Activated T-helper 9 cell treated with anti-CD3 and anti-CD28 coated beads, Interleukin-2, amount 50 U/mL, for 16 hours (primary cell): ENCODE data around the gene IGF1R.

Source experiments
- DNase-seq: peaks from one replicate; pipeline ENCODE4 v3.0.0-alpha.2; 2020; ENCODE audit warnings: low read depth

Gene IGF1R

DNA sequence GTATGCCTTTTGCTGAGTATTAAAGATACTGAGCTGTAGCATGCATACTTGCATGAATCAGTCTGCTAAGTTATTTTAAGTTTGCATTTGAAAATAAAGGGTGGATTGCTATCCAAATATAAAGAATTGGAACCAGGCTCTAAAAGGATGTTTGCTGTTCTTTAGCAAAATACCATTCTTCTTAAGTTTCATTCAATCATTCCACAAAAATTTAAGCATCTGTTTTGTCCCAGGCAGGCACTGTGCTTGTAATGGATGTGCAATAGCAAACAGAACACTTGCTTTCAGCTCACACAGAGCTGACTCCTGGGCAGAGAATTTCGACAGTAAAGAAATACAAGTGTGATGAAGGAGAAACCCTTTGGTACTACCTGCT lies 208.2 kb downstream of the IGF1R start:
- DNase-seq: no peak

DNA sequence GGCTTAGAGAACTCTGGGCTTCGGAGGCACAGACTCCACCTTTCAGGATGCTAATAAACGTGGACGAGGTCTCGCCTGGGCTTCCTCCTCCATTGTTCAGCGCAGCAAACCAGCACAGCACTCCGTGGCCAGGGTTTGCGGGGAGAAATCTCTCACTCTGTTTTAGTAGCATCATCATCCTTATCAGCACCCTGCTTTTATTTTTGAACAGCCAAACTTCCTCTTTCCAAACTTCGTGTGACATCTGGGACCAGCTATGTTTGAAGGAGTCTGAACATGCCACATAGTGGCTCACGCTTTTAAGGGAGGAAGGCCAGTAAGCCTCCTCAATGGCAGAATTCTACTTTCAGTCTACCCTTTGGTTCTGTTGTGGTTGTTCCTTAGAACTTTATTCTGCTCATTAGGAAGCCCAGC lies 210.3 kb downstream of the IGF1R start:
- DNase-seq: no peak

- DNase-seq: no peak
Measured at GRCh38 chr15:98859149-98859548, 210.8 kb downstream of the IGF1R start.

- no peak for DNase-seq
Measured at GRCh38 chr15:98860281-98861041, 212.1 kb downstream of the IGF1R start.

- no peak for DNase-seq
Measured at GRCh38 chr15:98861188-98861587, 212.8 kb downstream of the IGF1R start.

- DNase-seq: no peak
Measured at GRCh38 chr15:98863983-98864382, 215.6 kb downstream of the IGF1R start.

DNA sequence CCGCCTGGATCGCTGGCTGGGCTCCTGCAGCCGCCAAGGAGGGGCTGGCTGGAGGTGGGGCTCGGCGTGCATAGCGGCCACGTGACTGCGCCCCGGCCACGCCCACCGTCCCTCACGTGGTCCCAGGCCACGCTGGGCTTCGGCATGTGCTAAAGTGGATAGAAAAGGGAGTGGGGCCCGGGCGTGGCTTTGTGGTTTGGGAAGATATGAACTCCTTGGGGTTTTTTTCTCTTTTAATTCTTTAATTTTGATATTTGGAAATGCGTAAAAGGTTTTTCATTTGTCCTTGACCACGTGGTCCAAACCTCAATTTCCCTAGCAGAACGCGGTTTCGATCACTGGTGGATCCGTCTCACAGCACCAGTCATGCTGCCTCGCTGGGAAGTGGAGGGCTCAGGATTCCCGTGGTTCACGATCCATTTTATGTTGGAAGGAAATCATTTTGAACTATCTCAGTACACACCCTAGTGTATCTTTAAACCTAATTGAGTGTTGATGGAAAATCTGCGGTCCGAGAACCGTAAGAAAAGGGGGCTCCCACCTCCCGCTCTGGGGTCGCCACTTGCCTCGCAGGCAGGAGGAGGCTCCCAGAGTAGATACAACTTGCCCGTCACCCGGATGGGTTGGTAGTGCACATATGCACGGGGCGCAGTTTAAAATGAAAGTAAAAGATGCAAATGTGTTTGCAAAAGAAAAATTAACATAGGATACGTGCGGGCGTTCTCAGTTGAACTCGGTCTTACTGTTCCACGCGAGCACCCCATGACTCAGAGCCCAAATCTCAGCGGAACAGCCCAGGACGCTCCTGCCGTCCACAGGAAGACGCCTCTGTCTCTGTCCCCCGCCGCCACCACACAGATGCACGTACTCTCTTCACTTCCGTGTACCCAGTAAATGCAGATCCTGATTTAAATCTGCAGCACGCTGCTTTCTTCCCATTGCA lies 217.3 kb downstream of the IGF1R start:
- DNase-seq: peak; percentile 62

GRCh38 chr15:98866511-98866910 lies 218.2 kb downstream of the IGF1R start:
- no peak for DNase-seq

- DNase-seq: no peak
Measured at GRCh38 chr15:98868564-98868963, 220.2 kb downstream of the IGF1R start.

DNA sequence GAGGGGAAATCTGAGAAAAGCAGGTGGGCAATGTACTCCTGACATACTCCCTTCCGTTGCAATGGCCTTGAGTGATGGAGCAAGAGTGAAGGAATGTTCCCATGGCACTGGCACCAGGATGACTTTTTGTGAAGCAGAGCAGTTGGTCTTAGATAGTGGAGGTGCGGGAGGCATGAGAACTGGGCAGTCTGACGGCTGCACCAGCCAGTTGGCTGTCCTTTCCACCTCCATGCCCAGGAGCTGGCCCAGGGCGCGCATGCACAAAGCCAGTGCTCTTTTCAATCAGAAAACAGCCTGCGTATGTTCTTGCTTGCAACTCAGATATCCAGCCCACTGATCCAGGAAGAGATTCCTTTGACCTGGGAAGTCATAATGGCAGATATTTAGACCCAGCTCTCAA lies 222.4 kb downstream of the IGF1R start:
- DNase-seq: no peak

GRCh38 chr15:98872774-98873173 lies 224.4 kb downstream of the IGF1R start:
- DNase-seq: no peak

DNA sequence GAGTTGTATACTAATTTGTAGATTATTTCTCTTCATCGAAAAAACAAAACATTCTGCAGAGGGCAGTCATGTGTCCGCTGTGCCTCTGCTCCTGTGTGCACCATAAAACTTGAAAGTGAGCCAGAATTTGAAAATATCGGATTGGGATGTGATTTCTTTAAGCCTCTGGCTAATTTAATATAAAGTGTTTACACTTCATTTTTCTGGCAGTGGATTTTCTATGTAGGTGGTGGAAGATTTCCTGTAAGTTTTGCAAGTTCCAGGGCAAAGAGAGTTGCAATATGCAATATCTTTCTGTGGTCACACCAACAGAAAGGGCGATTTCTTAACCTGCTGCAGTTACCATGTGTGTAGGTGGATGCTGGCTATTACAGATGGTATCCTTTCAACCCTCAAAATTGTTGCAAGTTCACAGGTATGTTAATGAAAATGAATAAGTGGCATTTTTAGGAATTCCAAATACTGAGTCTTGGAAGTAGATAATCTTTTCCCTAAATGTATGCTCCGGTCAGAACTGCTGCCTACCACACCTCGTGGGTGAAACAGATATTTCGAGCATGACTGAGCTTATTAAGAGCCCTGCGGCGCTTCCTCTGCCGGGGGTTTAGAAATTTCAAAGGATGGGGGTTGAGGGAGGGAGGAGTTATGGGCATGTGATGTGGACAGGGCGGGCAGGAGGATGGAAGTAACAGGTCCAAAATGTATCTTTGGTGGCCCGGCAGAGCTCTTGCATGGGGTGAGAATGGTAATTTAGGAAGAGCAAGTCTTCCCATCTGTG lies 225.3 kb downstream of the IGF1R start:
- DNase-seq: no peak

DNA sequence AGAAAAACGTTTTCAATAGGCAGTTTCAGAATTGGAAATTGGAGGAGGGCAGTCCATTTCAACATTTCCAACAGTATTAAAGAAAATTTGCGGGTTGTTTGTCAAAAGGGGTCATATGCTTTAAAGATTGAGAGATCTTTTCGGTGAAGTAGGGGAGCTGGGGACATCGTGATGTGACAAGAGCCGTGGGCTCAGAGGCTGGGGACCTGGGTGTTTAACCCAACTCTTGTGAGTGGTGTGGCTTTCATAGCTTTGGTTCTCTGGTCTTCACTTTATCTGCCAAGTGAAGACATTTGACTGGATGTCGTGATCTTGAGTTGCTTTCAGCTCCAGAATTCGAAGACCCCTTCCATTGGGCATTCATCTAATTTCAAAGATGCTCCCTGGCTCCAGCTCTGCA lies 226.0 kb downstream of the IGF1R start:
- no peak for DNase-seq

GRCh38 chr15:98874773-98875172 lies 226.4 kb downstream of the IGF1R start:
- DNase-seq: no peak

- no peak for DNase-seq
Measured at GRCh38 chr15:98875309-98875708, 227.0 kb downstream of the IGF1R start.

GRCh38 chr15:98876451-98877369 lies 228.4 kb downstream of the IGF1R start:
- no peak for DNase-seq

- no peak for DNase-seq
Measured at GRCh38 chr15:98878172-98878571, 229.8 kb downstream of the IGF1R start.

DNA sequence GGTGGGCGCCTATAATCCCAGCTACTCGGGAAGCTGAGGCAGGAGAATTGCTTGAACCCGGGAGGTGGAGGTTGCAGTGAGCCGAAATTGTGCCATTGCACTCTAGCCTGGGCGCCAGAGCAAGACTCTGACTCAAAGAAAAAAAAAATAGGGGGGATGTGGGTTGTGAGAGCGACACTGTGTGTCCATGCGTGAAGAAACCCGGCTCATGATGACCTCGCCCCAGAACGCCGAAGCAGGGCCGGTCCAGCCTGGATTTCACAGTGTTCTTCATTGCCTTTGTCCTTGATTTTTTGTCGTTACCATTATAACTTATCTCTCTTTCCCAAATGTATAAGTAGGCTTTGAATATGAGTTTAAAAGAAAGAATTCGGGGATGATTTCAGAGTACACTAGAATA lies 230.5 kb downstream of the IGF1R start:
- no peak for DNase-seq

DNA sequence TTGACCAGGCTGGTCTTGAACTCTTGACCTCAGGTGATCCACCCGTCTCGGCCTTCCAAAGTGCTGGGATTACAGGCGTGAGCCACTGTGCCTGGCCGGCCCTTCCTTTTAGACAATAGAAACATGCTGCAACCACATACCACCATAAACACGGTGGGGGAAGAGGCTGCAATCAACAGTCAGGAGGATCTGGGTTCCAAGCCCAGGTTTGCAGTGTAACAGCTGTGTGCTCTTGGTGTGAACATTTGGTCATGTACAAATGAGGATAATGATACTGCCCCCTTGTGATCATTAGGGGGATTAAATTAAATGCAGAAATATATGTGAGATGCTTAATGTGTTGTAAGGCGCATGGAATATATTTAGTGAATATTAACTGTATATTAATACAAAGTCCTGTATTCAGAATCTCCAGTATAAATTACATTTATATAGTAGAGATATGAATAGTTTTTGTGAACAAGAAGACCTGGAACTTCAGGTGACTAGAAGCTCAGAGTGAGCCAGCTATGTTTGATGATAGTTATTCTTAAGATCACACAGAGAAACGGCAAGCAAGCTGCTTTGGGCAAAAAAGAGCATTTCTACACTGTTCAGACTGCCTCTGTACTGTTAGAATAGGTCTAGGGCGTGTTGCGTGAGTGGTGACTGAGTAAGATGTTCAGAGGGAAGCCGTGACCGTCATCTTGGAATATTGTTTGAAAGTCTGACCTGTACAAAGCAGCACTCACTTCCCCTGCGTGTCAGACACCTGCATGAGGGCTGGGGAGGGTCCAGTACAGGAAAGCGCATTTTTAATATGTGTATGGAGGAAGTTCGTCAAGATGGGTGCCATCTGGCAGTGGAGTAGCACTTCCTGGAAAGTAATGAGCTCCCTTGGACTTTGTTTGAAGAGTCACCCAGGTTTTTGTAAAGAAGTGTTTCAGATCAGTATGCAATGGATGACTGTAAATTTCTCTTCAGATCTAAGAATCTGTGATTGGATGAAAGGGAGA lies 233.5 kb downstream of the IGF1R start:
- no peak for DNase-seq

DNA sequence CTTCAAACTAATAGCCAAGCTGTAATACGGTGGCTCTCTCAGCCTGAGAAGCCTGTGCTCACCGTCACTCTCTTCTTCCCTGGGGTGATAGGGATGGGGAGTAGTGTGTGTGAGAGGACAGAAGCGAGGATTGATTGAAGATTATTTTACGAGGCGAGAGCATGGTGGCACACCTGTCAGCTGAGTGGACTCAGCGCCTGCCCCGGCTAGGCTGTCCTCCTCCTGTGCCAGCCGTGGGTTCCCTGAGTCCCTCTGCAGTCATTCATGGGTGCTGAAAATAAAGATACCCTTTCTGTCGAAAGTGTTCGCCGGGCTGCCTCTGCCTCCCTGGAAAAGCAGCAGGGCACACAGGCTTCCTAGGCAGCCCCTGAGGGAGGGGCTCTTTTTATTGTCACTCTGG lies 235.1 kb downstream of the IGF1R start:
- DNase-seq: no peak
